ENCODE data around the gene PGM2L1. TPM values are rescaled to one million over a fixed set of nuclear protein-coding genes. Genes with fewer than 3 reads are reported as not detected.

The PGM2L1 gene
- total RNA-seq, 2 donors from 2014 or later = 12.0 to 16.1 TPM

GRCh38 chr11:74282421-74282820 is 115.8 kb downstream of the PGM2L1 start:
- DNase-seq = no peak
- Histone ChIP-seq H3K27me3 (ENCODE audit: control insufficient read depth, insufficient read depth, low read length, poor library complexity, severe bottlenecking) (no peaks in the 10 kb centered on the region), H3K36me3 (ENCODE audit: control insufficient read depth, insufficient read depth, low read length) (no peaks in the 10 kb centered on the region), H3K9ac (ENCODE audit: extremely low read depth, low read length, poor library complexity, severe bottlenecking) (no peak overlapping the region), H3K4me1 (ENCODE audit: control insufficient read depth, insufficient read depth, low read length) (no peaks in the 10 kb centered on the region), H3K27ac (ENCODE audit: low read depth, low read length) (no peak overlapping the region), H3K4me3 (ENCODE audit: low read length) (no peak overlapping the region), H3K9me3 (ENCODE audit: control insufficient read depth, low read length) (no peaks in the 10 kb centered on the region)
- peaks cover 2% of the 10 kb centered on the region for H3K9me3 Mint-ChIP-seq
- no peak overlapping the region for H3K27ac Mint-ChIP-seq
- H3K27me3 Mint-ChIP-seq (ENCODE audit: insufficient read depth) = no peaks in the 10 kb centered on the region
- WGBS, 2 experiments (ENCODE audit: insufficient coverage in 1 of 2, insufficient read length in 1 of 2) = 80 to 91% methylated on average over 1 to 3 of the region's 3 CpGs
- no peaks in the 10 kb centered on the region for H3K36me3 Mint-ChIP-seq (ENCODE audit: low read depth)
- no peaks in the 10 kb centered on the region for H3K4me1 Mint-ChIP-seq
- TF ChIP-seq CTCF (conservative IDR thresholded peaks at IDR 0.05) = no peak
- H3K4me3 Mint-ChIP-seq = no peak overlapping the region

DNA sequence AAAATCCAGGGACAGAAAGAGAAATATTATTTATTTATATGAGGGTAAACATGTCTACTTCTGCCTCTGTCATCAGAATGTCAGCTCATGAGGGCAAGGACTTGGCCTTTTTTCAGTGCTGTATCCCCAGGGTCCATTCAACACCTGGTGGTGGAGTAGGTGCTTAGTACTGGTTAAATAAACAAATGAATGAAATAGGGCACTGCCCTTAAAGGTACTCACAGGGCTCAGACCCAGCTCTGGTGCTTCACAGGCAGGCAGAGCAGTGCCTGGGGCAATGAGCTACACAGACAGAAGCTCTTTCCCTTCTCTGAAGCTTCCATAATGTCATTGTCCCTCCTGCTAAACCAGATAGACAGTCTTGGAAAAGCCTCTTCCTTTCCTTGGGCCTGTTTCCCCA is 117.7 kb downstream of the PGM2L1 start:
- Histone ChIP-seq H3K27me3 (ENCODE audit: control insufficient read depth, insufficient read depth, low read length, poor library complexity, severe bottlenecking) (no peaks in the 10 kb centered on the region), H3K9me3 (ENCODE audit: control insufficient read depth, low read length) (no peaks in the 10 kb centered on the region), H3K4me3 (ENCODE audit: low read length) (no peak overlapping the region), H3K27ac (ENCODE audit: low read depth, low read length) (no peak overlapping the region), H3K4me1 (ENCODE audit: control insufficient read depth, insufficient read depth, low read length) (no peaks in the 10 kb centered on the region), H3K36me3 (ENCODE audit: control insufficient read depth, insufficient read depth, low read length) (no peaks in the 10 kb centered on the region), H3K9ac (ENCODE audit: extremely low read depth, low read length, poor library complexity, severe bottlenecking) (no peak overlapping the region)
- H3K27me3 Mint-ChIP-seq (ENCODE audit: insufficient read depth) = no peaks in the 10 kb centered on the region
- TF ChIP-seq CTCF (conservative IDR thresholded peaks at IDR 0.05) = no peak
- H3K4me1 Mint-ChIP-seq = no peaks in the 10 kb centered on the region
- H3K4me3 Mint-ChIP-seq = no peak overlapping the region
- no peaks in the 10 kb centered on the region for H3K36me3 Mint-ChIP-seq (ENCODE audit: low read depth)
- H3K9me3 Mint-ChIP-seq = peaks cover 2% of the 10 kb centered on the region
- no peak overlapping the region for H3K27ac Mint-ChIP-seq
- DNase-seq = no peak

Small RNA genes lying within 50 kb of the gene (microRNA-seq; reads per million reads assigned to microRNA genes)
- not detected for gene MIR548AL (ENCODE audit: borderline microRNAs expressed)

Other genes starting within 250 kb of the PGM2L1 start
- 10 to 100 TPM; 31.0 to 34.2 TPM for gene C2CD3, start 227.4 kb downstream of the PGM2L1 start, total RNA-seq
- 10 to 100 TPM; 28.8 to 38.3 TPM for gene PPME1, start 227.1 kb downstream of the PGM2L1 start, total RNA-seq
- gene P4HA3, start 86.8 kb downstream of the PGM2L1 start, total RNA-seq = not detected
- 1 to 10 TPM; 3.6 to 9.0 TPM for gene KCNE3, start 69.1 kb upstream of the PGM2L1 start, total RNA-seq
- 1 to 10 TPM; 6.7 to 9.4 TPM for gene LIPT2, start 95.3 kb upstream of the PGM2L1 start, total RNA-seq
- 10 to 100 TPM; 38.5 to 52.2 TPM for gene POLD3, start 194.1 kb upstream of the PGM2L1 start, total RNA-seq

All from endodermal cell (in vitro differentiated cells).